GM21786 (cell line): ENCODE measurements around the gene CMKLR1.

Source experiments
- ATAC-seq: cut with Tn5 transposase; IDR thresholded peaks from one replicate; pipeline ENCODE4 v1.9.1; 2021; ENCODE audit not compliant: unreplicated experiment

The CMKLR1 gene

DNA sequence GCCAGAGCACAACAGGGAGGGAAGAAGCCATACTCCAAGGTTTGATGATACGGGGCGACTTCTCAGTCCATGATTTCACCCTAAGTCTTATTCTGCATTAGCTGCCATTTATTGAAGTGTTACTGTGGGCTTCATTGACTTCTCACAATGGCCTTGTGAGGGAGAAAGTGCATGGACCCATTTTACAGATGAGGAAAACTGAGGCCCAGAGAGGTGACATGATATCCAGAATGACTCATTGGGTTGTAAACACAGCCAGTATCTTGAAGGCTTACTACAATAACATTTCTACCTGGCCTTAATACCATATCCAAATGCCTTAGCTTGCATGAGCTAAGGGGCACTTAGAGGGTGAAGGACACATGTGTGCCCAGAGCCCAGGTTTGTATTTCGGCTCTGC lies 100.6 kb downstream of the CMKLR1 start:
- no peak for ATAC-seq
